ENCODE measurements around the gene BEND3.
A peak's percentile ranks its signal among the peaks of the same experiment; 100 is the strongest.
"Not testable (repeated sequence)": the region's sequence is repeated elsewhere in the genome, so short reads cannot be mapped to it uniquely, and the experiment has no call there.

BEND3 gene
- total RNA-seq = 2.7 to 6.7 reads per million in 2 donors

DNA sequence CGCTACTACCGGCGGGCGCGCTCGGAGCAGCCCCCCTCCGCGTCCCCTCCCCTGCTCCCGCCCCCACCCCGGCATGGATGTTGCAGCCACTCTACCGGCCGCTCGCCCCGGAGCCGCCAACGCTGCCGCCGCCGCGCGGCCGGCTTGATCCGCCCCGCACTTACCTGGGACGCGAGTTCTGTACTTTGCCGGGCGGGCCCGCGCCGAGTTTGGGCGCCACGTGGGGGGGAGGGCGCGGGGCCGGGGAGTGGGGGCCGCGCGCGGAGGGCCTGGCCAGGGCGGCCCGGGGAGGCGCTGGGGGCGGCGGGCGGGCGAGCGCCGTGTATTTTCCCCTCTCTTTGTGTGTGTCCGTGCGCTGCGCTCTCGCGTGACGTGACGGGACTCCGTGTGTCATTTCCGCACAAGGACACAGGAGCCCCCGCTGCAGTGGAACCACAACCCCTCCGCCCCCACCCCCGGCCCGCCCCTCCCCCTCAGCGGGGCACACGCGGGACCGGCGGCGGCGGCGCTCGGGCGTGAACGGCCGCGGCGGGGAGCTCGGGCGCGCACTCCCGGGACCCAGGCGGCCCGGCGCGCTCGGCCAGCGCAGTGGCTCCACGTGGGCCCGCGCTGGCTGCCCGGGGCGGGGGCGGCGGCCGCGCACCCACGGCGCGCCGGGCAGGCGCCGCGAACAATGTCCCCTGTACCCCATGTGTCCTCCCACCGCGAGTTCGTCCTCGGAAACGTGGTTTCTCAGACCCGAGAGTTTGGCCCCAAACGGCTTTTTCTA is at the start of gene BEND3:
BEND3 (minus strand) TSS at position 590 of the 769 bp plus-strand sequence. CDS start 16,230 bp downstream, outside the sequence.
- peak; percentile 31 for DNase-seq

DNA sequence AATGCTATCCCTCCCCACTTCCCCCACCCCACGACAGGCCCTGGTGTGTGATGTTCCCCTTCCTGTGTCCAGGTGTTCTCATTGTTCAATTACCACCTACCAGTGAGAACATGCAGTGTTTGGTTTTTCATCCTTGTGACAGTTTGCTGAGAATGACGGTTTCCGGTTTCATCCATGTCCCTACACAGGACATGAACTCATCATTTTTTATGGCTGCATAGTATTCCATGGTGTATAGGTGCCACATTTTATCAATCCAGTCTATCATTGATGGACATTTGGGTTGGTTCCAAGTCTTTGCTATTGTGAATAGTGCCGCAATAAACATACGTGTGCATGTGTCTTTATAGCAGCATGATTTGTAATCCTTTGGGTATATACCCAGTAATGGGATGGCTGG is 49.0 kb upstream of the BEND3 start:
- DNase-seq = not testable (repeated sequence)

- DNase-seq = no peak
These were observed 46.2 kb upstream of the BEND3 start for GRCh38 chr6:107161521-107161920.

DNA sequence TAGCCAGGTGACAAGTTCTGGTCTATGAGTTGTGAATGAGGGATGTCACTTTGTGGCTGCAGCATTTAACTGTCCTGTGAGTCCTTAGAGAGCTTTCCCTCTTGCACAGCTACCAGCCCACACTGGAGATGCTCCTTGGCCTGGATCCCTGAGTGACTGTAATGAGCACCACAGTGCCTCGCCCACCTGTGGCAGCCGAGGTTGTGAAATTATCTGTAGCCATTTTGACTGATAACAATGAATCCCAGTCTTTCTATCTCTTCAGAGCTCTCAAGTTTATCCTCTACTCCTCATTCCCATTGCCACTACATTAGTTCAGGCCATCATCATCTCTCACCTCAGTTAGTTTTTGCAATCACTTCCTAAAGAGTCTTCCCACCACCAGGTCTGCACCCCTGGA is 41.3 kb upstream of the BEND3 start:
- DNase-seq = no peak

GRCh38 chr6:107154801-107155160 is 39.5 kb upstream of the BEND3 start:
- no peak for DNase-seq

DNA sequence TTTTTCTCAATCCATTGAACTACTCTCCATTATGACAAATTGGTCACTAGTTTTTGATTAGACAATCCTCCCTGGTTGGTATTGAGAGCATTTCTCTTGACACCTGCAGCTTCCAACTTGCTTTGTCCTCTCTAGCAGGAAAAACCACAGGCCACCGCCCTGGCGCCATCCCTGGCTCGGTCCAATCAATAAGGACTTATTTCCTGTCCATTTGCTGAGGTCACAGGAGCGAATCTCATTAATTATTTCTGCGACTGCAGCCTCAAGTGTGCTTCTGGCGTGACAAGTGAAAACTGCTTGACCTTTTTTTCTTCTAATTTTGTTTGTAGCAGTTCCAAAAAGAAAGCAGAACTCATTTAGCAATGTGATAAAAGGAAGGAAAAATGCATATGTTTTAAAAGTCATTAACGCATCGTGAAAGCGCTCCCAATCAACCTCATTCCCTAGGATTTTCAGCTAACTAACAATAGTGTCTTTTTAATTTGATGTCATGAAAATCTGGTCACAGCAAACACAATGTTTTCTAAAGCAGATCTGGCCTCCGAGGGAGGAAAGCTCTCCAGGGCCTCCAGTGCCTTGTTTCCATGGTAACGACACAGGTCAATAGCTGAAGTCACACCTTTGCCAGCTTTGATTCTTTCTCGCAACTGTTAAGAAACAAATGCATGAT is 39.0 kb upstream of the BEND3 start:
- no peak for DNase-seq

- no peak for DNase-seq
These were observed 37.5 kb upstream of the BEND3 start for GRCh38 chr6:107152638-107153430.

DNA sequence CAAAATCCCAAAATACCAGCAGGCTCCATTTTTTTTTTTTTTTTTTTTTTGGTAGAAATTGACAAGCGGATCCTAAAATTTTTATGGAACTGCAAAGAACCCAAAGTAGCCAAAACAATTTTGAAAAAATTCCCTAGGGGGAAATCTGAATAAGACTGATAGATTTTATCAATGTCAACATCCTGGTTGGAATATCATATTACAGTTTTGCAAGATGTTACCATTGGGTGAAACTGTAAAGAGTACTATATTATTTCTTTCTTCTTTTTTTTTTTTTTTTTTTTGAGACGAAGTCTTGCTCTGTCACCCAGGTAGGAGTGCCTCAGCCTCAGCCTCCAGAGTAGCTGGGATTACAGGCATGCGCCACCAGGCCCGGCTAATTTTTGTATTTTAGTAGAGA is 29.4 kb upstream of the BEND3 start:
- no peak for DNase-seq

GRCh38 chr6:107144014-107144413 is 28.7 kb upstream of the BEND3 start:
- DNase-seq = no peak

DNA sequence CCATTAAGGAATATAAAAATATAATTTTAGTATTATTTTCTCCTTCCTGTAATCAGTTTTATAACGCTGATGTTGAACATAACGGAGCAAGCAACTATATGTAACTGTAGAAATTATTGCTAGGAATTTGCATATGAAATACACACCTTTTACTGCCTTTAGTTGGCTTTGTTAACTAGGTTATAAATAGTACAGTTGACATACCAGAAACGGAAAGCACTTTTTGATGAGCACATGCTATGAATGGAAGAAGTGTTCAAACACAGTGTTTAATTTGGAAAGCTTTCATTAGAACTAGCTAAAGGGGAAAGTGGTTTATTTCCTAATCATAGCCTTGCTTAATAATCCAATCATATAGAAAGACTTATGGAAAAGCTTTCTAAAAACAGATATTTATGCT is 25.3 kb upstream of the BEND3 start:
- DNase-seq = no peak

GRCh38 chr6:107136324-107136723 is 21.0 kb upstream of the BEND3 start:
- DNase-seq = not testable (repeated sequence)

- not testable (repeated sequence) for DNase-seq
These were observed 19.8 kb upstream of the BEND3 start for GRCh38 chr6:107135048-107135680.

GRCh38 chr6:107132330-107132954 is 17.1 kb upstream of the BEND3 start:
- no peak for DNase-seq

- DNase-seq = no peak
These were observed 14.1 kb upstream of the BEND3 start for GRCh38 chr6:107129370-107129925.

DNA sequence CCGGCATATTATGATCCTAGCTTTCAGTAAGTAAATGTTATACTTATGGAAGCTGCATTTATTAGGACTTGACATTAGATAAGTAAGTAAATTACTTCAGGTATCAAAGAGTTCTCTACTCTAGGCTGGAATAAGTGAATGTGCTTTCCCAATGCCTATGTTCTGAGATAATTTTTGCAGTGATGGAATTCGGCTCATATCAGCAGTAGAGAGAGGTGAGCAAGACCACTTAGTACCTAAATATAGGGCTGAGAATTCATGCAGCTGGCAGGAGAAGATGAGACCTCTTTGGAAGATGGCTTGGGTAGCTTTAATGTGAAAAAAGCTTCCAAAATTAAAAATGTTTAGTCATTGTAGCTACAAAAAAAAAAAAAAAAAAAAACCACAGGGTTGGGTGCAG is 13.3 kb upstream of the BEND3 start:
- no peak for DNase-seq

GRCh38 chr6:107128175-107128574 is 12.9 kb upstream of the BEND3 start:
- DNase-seq = no peak

GRCh38 chr6:107125771-107126170 is 10.5 kb upstream of the BEND3 start:
- no peak for DNase-seq

- DNase-seq = no peak
These were observed 9.6 kb upstream of the BEND3 start for GRCh38 chr6:107124934-107125348.

GRCh38 chr6:107123501-107123900 is 8.2 kb upstream of the BEND3 start:
- no peak for DNase-seq

- no peak for DNase-seq
These were observed 7.4 kb upstream of the BEND3 start for GRCh38 chr6:107122748-107123147.

GRCh38 chr6:107121964-107122495 is 6.7 kb upstream of the BEND3 start:
- DNase-seq = no peak

GRCh38 chr6:107121266-107121665 is 6.0 kb upstream of the BEND3 start:
- no peak for DNase-seq
